Mucosa of descending colon (tissue), 3 donors: ENCODE results near the gene NIBAN1. TPM values are rescaled to one million over a fixed set of nuclear protein-coding genes. Genes with fewer than 3 reads are reported as not detected.

Source experiments
- ATAC-seq: fragments of 200-7000 bp; cut with Tn5 transposase; one replicate; pipeline ENCODE4 v1.9.1; 2020; ENCODE audit warnings: mild to moderate bottlenecking, moderate library complexity
- DNase-seq, 3 donors: peaks; one replicate each; pipeline ENCODE4 v3.0.0-alpha.2; 2020
- H3K36me3 ChIP-seq: fragments of 200-600 bp; one replicate; pipeline ENCODE4 v1.8.0; 2021; ENCODE audit warnings: low read depth, mild to moderate bottlenecking
- H3K4me1 ChIP-seq: fragments of 200-600 bp; one replicate; pipeline ENCODE4 v1.8.0; 2021; ENCODE audit warnings: low read depth, mild to moderate bottlenecking
- H3K4me3 ChIP-seq: fragments of 200-600 bp; one replicate; pipeline ENCODE4 v1.8.0; 2021; ENCODE audit warnings: mild to moderate bottlenecking
- H3K9me3 ChIP-seq: fragments of 200-600 bp; one replicate; pipeline ENCODE4 v1.8.0; 2021; ENCODE audit warnings: mild to moderate bottlenecking
- CTCF ChIP-seq: fragments of 200-600 bp; IDR thresholded peaks from one replicate; pipeline ENCODE4 v1.8.0; 2022; ENCODE audit warnings: antibody characterized with exemption, mild to moderate bottlenecking
- intact Hi-C, 2 donors: fragments of 100-400 bp; cut with DNase I in 1 of 2; cut with micrococcal nuclease in 1 of 2; formaldehyde crosslinking; loops; one replicate each; pipeline versions ENCODE4 v1.11.0 to v1.11.1; 2022; cut with DNase I, micrococcal nuclease
- total RNA-seq, 3 donors: library from RNA; stranded (reverse); fragmentation: NEBNext Ultra II Directional in 2 of 3; extraction: Animal tissue kit (Norgen Biotek cat#: 25700) in 2 of 3; gene quantifications; one replicate each; pipeline versions ENCODE4 v1.2.1 to v1.2.4, GENCODE V29; 2021 to 2023
- donor health status: DM: no; HTN: no; CAD: no; lungs with moderate emphysema.
- donor health status: DM: no; HTN: no; CAD: no.
- donor health status: DM: no; HTN: yes; CAD: no.

The NIBAN1 gene
- total RNA-seq, 3 donors from 2014 or later = 6.5 to 209 (median 17.2) TPM

- no peak for ATAC-seq
These were observed 2.6 kb downstream of the NIBAN1 start for GRCh38 chr1:184971522-184972265.

GRCh38 chr1:184970691-184971161 lies 3.6 kb downstream of the NIBAN1 start:
- DNase-seq = no peak
- H3K4me3 ChIP-seq = no peak overlapping the region
- no peak for ATAC-seq
- H3K9me3 ChIP-seq = no peaks in the 10 kb centered on the region
- H3K4me1 ChIP-seq = peaks cover 7% of the 10 kb centered on the region
- no peaks in the 10 kb centered on the region for H3K36me3 ChIP-seq
- intact Hi-C loops = loop anchor here in 1 of 2 donors (10.0 kb wide), 1 partner anchor 86 kb away; no protein-coding TSS in a partner anchor
- TF ChIP-seq CTCF = no peak

More at GRCh38 chr1:184971522-184972265, 2.6 kb downstream of the NIBAN1 start:
- no peaks in the 10 kb centered on the region for H3K36me3 ChIP-seq
- TF ChIP-seq CTCF = no peak
- intact Hi-C loops = loop anchor here in 1 of 2 donors (10.0 kb wide), 1 partner anchor 87 kb away; no protein-coding TSS in a partner anchor
- H3K4me3 ChIP-seq = no peak overlapping the region
- H3K9me3 ChIP-seq = no peaks in the 10 kb centered on the region
- no peak for DNase-seq
- peaks cover 7% of the 10 kb centered on the region for H3K4me1 ChIP-seq

GRCh38 chr1:184966989-184967388 lies 7.3 kb downstream of the NIBAN1 start:
- no peak for DNase-seq
- Histone ChIP-seq H3K9me3 (no peaks in the 10 kb centered on the region), H3K4me3 (no peak overlapping the region), H3K4me1 (no peaks in the 10 kb centered on the region), H3K36me3 (no peaks in the 10 kb centered on the region)
- ATAC-seq = no peak
- no peak for TF ChIP-seq CTCF
- intact Hi-C loops = no loop called here

GRCh38 chr1:184965944-184966860 lies 8.1 kb downstream of the NIBAN1 start:
- H3K9me3 ChIP-seq = no peaks in the 10 kb centered on the region
- no peaks in the 10 kb centered on the region for H3K4me1 ChIP-seq
- no peak for DNase-seq
- intact Hi-C loops = no loop called here
- TF ChIP-seq CTCF = no peak
- no peak for ATAC-seq
- H3K4me3 ChIP-seq = no peak overlapping the region
- no peaks in the 10 kb centered on the region for H3K36me3 ChIP-seq

GRCh38 chr1:184965439-184965838 lies 8.9 kb downstream of the NIBAN1 start:
- no peak for TF ChIP-seq CTCF
- no peaks in the 10 kb centered on the region for H3K9me3 ChIP-seq
- ATAC-seq (no peak), DNase-seq (no peak)
- H3K4me3 ChIP-seq = no peak overlapping the region
- H3K4me1 ChIP-seq = no peaks in the 10 kb centered on the region
- H3K36me3 ChIP-seq = no peaks in the 10 kb centered on the region
- intact Hi-C loops = no loop called here
